VCaP (cell line): ENCODE data around the gene GALNT18.

Source experiments
- H3K27ac ChIP-seq: fragments of 450-650 bp; 2 replicates; pipeline ENCODE4 v1.5.1; 2017
- TF ChIP-seq, protein P1 (sequence below): fragments of 450-650 bp; conservative IDR thresholded peaks from 2 replicates; pipeline ENCODE4 v1.5.1; 2017; ENCODE audit warnings: mild to moderate bottlenecking, moderate library complexity

Gene GALNT18

DNA sequence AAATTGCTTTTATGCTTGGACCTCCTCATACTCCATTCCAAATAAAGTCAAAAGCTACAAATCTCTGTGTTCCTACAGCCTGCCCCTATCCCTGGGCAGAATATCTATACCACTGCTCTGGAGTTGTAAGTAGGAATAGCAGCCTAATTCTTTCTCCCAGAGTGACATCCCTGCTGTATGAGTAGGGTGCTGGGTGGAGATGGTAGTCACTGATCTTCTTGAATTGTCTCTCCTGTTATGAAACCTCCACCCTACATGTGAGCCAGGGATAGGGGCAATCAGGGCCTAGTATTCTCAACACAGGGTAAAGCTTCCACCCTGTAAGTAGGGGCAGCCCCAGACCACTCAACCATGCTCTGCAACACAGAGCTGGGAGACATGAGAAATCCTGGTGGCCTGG is 19.8 kb downstream of the GALNT18 start:
- no peak overlapping the region for H3K27ac ChIP-seq
- TF ChIP-seq, protein P1, sequence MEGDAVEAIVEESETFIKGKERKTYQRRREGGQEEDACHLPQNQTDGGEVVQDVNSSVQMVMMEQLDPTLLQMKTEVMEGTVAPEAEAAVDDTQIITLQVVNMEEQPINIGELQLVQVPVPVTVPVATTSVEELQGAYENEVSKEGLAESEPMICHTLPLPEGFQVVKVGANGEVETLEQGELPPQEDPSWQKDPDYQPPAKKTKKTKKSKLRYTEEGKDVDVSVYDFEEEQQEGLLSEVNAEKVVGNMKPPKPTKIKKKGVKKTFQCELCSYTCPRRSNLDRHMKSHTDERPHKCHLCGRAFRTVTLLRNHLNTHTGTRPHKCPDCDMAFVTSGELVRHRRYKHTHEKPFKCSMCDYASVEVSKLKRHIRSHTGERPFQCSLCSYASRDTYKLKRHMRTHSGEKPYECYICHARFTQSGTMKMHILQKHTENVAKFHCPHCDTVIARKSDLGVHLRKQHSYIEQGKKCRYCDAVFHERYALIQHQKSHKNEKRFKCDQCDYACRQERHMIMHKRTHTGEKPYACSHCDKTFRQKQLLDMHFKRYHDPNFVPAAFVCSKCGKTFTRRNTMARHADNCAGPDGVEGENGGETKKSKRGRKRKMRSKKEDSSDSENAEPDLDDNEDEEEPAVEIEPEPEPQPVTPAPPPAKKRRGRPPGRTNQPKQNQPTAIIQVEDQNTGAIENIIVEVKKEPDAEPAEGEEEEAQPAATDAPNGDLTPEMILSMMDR, result no peak

DNA sequence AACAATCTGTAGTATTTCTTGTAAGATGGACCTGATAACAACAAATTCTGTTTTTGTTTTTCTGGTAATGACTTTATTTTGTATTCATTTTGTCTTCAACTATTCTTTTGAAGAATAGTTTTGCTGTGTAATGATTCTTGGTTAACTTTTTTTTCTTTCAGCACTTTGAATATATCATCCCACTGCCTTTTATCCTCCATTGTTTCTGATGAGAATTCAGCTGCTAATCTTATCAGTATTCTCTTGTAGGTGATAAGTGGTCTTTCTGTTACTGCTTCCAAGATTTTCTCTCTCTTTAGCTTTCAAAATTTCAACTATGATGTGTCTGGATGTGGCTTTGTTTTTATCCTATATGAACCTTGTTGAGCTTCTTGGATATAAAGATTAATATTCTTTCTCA is 21.5 kb downstream of the GALNT18 start:
- no peak overlapping the region for H3K27ac ChIP-seq
- TF ChIP-seq, protein P1, result no peak

DNA sequence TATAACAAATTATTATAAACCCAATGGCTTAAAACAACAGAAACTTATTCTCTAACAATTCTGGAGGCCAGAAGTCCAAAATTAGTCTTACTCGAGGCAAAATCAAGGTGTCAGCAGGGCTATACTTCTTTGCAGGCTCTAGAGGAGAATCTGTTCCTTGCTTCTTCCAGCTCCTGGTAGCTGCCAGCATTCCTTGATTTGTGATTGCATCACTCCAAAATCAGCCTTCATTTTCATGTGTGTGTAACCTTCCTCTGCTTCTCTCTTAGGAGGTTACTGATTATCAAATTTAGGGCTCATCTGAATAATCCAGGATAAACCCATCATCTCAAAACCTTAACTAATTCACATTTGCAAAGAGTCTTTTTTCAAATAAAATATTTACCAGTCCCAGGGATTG is 23.6 kb downstream of the GALNT18 start:
- TF ChIP-seq, protein P1, result no peak
- H3K27ac ChIP-seq, result no peak overlapping the region

DNA sequence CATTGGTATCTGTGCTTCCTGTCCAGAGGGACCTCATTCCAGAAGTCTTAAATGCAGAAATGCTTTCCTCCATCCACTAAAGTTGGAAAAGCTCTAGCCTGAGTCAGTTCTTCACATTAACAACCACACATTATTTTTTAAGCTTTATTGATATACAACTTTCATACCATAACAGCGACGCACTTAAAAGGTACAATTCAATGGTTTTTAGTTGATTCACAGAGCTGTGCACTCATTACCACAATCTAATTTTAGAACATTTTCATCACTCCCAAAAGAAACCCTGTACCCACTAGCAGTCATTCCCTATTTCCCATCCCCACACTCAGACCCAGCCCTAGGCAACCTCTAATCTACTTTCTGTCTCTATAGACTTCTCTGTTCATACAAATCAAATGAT is 27.6 kb downstream of the GALNT18 start:
- H3K27ac ChIP-seq, result no peak overlapping the region
- TF ChIP-seq, protein P1, result no peak

DNA sequence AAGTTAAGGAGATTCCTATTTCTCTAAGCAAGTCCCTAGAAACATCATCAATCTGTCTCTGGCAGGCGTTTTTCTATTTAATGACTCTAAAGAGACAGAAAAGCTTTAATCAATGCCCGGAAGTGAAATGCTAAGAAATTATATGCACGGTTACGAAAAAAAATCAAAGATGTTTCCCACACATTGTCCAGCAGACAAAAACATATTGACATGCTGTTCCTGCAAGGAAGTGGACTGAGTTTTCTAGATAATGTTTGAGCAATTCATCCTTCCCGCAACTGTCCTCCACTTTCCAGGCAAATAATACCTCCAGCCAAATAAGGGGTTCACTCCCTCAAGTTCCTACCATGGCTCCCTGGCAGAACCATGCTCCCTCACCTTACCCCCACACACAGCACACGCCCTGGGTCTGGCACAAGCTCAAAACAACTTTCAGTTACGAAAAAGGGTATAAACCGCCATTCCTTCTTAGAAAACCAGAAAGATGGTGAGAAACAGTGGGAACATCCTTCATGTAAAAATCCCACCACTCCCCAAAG is 29.6 kb downstream of the GALNT18 start:
- H3K27ac ChIP-seq, result no peak overlapping the region
- TF ChIP-seq, protein P1, result no peak

DNA sequence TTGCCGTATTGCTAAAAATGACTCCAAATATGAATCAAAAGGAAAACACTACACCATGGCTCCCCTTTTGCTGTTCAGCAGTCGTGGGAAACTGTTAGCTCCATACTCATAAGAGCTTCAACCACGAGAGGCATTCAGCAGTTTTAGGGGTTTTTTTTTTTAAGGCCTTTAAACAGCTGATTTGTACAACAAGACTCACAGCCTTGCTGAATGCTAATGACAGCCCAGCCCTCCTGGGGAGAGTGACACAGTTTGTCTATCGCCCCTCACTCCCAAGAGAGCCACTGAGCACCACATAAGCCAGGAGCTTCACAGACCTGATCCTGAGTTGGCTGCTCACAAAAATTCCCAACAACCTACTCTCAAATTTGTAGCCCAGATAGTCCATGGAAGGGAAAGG is 32.4 kb downstream of the GALNT18 start:
- no peak overlapping the region for H3K27ac ChIP-seq
- TF ChIP-seq, protein P1, result no peak

DNA sequence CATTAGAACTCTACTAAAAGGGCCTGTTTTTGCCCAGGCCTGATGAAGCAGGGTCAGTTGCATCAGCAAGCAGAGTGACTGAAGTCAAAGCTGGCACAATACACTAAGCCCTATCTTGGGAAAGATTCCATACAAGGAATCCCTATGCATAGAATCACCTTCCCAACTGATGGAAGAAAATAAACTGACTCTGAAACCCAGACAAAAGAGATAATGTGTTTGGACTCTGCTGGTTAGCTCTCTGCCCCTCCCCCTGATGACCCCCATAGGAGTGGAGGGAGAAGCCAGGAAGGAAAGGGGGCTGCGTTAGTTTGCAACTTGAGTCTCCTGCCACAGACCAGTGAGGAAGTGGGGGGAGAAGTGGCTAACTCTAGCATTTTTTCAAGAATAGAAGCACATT is 32.9 kb downstream of the GALNT18 start:
- H3K27ac ChIP-seq, result no peak overlapping the region
- TF ChIP-seq, protein P1, result no peak
